ENCODE measurements around the gene PRDM15.

Gene PRDM15

GRCh38 chr21:41821756-41822431 is 57.2 kb downstream of the PRDM15 start:
- Histone ChIP-seq H3K4me2 (ENCODE audit: low read length) (no peak overlapping the region), H3K9ac (ENCODE audit: low read length) (no peak overlapping the region), H4K20me1 (ENCODE audit: insufficient read depth, low read length) (no peaks in the 10 kb centered on the region), H3K36me3 (replicated peaks; ENCODE audit: low read depth, low read length) (no peaks in the 10 kb centered on the region), H2AFZ (ENCODE audit: low read depth, low read length) (no peak overlapping the region), H3K9me3 (ENCODE audit: insufficient read depth, low read length) (no peaks in the 10 kb centered on the region), H3K79me2 (ENCODE audit: low read length) (no peaks in the 10 kb centered on the region), H3K4me1 (ENCODE audit: low read length) (peaks cover 3% of the 10 kb centered on the region), H3K27ac (ENCODE audit: low read length) (no peak overlapping the region), H3K27me3 (ENCODE audit: low read depth, low read length) (no peaks in the 10 kb centered on the region), H3K4me3 (ENCODE audit: low read length) (no peak overlapping the region)
- TF ChIP-seq EZH2phosphoT487 (IDR thresholded peaks at IDR 0.05; ENCODE audit: low read depth): no peak
- TF ChIP-seq, protein P1, sequence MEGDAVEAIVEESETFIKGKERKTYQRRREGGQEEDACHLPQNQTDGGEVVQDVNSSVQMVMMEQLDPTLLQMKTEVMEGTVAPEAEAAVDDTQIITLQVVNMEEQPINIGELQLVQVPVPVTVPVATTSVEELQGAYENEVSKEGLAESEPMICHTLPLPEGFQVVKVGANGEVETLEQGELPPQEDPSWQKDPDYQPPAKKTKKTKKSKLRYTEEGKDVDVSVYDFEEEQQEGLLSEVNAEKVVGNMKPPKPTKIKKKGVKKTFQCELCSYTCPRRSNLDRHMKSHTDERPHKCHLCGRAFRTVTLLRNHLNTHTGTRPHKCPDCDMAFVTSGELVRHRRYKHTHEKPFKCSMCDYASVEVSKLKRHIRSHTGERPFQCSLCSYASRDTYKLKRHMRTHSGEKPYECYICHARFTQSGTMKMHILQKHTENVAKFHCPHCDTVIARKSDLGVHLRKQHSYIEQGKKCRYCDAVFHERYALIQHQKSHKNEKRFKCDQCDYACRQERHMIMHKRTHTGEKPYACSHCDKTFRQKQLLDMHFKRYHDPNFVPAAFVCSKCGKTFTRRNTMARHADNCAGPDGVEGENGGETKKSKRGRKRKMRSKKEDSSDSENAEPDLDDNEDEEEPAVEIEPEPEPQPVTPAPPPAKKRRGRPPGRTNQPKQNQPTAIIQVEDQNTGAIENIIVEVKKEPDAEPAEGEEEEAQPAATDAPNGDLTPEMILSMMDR (IDR thresholded peaks at IDR 0.05; ENCODE audit: low read depth, low read length): no peak

- no peaks in the 10 kb centered on the region for H4K20me1 ChIP-seq (ENCODE audit: insufficient read depth, low read length)
- no peaks in the 10 kb centered on the region for H3K79me2 ChIP-seq (ENCODE audit: low read length)
- H2AFZ ChIP-seq (ENCODE audit: low read depth, low read length): no peak overlapping the region
- no peaks in the 10 kb centered on the region for H3K9me3 ChIP-seq (ENCODE audit: insufficient read depth, low read length)
- H3K4me3 ChIP-seq (ENCODE audit: low read length): no peak overlapping the region
- no peaks in the 10 kb centered on the region for H3K27me3 ChIP-seq (ENCODE audit: low read depth, low read length)
- H3K9ac ChIP-seq (ENCODE audit: low read length): no peak overlapping the region
- H3K4me2 ChIP-seq (ENCODE audit: low read length): no peak overlapping the region
- no peaks in the 10 kb centered on the region for H3K36me3 ChIP-seq (replicated peaks; ENCODE audit: low read depth, low read length)
- H3K4me1 ChIP-seq (ENCODE audit: low read length): peaks cover 5% of the 10 kb centered on the region
- TF ChIP-seq, protein P1 (IDR thresholded peaks at IDR 0.05; ENCODE audit: low read depth, low read length): no peak
- no peak for TF ChIP-seq EZH2phosphoT487 (IDR thresholded peaks at IDR 0.05; ENCODE audit: low read depth)
- H3K27ac ChIP-seq (ENCODE audit: low read length): no peak overlapping the region
Observed at GRCh38 chr21:41821081-41821755, 57.9 kb downstream of the PRDM15 start.

- H3K36me3 ChIP-seq (replicated peaks; ENCODE audit: low read depth, low read length): no peaks in the 10 kb centered on the region
- H3K9me3 ChIP-seq (ENCODE audit: insufficient read depth, low read length): no peaks in the 10 kb centered on the region
- peaks cover 5% of the 10 kb centered on the region for H3K4me1 ChIP-seq (ENCODE audit: low read length)
- no peak overlapping the region for H3K4me3 ChIP-seq (ENCODE audit: low read length)
- no peaks in the 10 kb centered on the region for H4K20me1 ChIP-seq (ENCODE audit: insufficient read depth, low read length)
- H3K4me2 ChIP-seq (ENCODE audit: low read length): no peak overlapping the region
- H3K27ac ChIP-seq (ENCODE audit: low read length): no peak overlapping the region
- H2AFZ ChIP-seq (ENCODE audit: low read depth, low read length): no peak overlapping the region
- no peaks in the 10 kb centered on the region for H3K27me3 ChIP-seq (ENCODE audit: low read depth, low read length)
- TF ChIP-seq, protein P1 (IDR thresholded peaks at IDR 0.05; ENCODE audit: low read depth, low read length): no peak
- no peak for TF ChIP-seq EZH2phosphoT487 (IDR thresholded peaks at IDR 0.05; ENCODE audit: low read depth)
- no peaks in the 10 kb centered on the region for H3K79me2 ChIP-seq (ENCODE audit: low read length)
- no peak overlapping the region for H3K9ac ChIP-seq (ENCODE audit: low read length)
Observed at GRCh38 chr21:41820384-41821080, 58.6 kb downstream of the PRDM15 start.

DNA sequence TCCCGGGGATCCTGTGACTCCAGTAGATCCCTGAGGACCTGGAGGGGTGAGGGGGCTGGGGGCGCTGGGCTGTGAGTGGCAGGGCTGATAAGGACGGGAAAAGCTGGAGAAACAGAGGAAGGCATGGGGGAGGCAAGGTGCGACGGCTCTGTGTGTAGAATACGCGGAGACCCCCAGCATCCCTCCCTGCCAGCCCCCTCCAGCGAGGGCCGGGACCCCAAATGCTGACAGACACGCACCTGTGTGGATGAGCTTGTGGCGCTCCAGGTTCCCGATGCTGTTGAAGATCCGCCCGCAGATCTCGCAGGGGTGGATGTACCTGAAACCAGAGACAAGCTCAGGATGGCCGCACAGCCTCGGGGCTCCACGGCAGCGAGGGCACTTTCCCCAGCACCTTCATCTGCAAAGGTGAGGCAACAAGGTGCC is 59.3 kb downstream of the PRDM15 start:
- no peaks in the 10 kb centered on the region for H3K9me3 ChIP-seq (ENCODE audit: insufficient read depth, low read length)
- no peak overlapping the region for H3K27ac ChIP-seq (ENCODE audit: low read length)
- H3K4me3 ChIP-seq (ENCODE audit: low read length): no peak overlapping the region
- H3K27me3 ChIP-seq (ENCODE audit: low read depth, low read length): no peaks in the 10 kb centered on the region
- peaks cover 5% of the 10 kb centered on the region for H3K4me1 ChIP-seq (ENCODE audit: low read length)
- no peaks in the 10 kb centered on the region for H3K36me3 ChIP-seq (replicated peaks; ENCODE audit: low read depth, low read length)
- no peaks in the 10 kb centered on the region for H4K20me1 ChIP-seq (ENCODE audit: insufficient read depth, low read length)
- H3K4me2 ChIP-seq (ENCODE audit: low read length): no peak overlapping the region
- no peaks in the 10 kb centered on the region for H3K79me2 ChIP-seq (ENCODE audit: low read length)
- H3K9ac ChIP-seq (ENCODE audit: low read length): no peak overlapping the region
- TF ChIP-seq EZH2phosphoT487 (IDR thresholded peaks at IDR 0.05; ENCODE audit: low read depth): no peak
- TF ChIP-seq, protein P1 (IDR thresholded peaks at IDR 0.05; ENCODE audit: low read depth, low read length): no peak
- no peak overlapping the region for H2AFZ ChIP-seq (ENCODE audit: low read depth, low read length)

Data from OCI-LY3 (cell line).